DMS153 treated with DMSO at 0.1 percent for 48 hours (cell line): ENCODE data around the gene RAB7A.
"Not testable (repeated sequence)": the region's sequence is repeated elsewhere in the genome, so short reads cannot be mapped to it uniquely, and the experiment has no call there.

Source experiments
- DNase-seq: peaks from one replicate; lab custom pipeline; 2025; ENCODE audit not compliant: unreplicated experiment; lab: John Stamatoyannopoulos, UW

RAB7A gene

GRCh38 chr3:128749561-128749960 is 23.6 kb downstream of the RAB7A start:
- DNase-seq, result not testable (repeated sequence)

- DNase-seq, result no peak
These were observed 27.7 kb downstream of the RAB7A start for GRCh38 chr3:128753715-128754114.

- DNase-seq, result no peak
These were observed 34.1 kb downstream of the RAB7A start for GRCh38 chr3:128760042-128760441.

GRCh38 chr3:128760881-128761280 is 34.9 kb downstream of the RAB7A start:
- no peak for DNase-seq

GRCh38 chr3:128761392-128761791 is 35.4 kb downstream of the RAB7A start:
- no peak for DNase-seq

GRCh38 chr3:128763967-128764366 is 38.0 kb downstream of the RAB7A start:
- DNase-seq, result no peak

GRCh38 chr3:128764863-128765262 is 38.9 kb downstream of the RAB7A start:
- no peak for DNase-seq

- DNase-seq, result no peak
These were observed 41.2 kb downstream of the RAB7A start for GRCh38 chr3:128767094-128767750.

GRCh38 chr3:128768471-128768870 is 42.5 kb downstream of the RAB7A start:
- DNase-seq, result no peak

- DNase-seq, result no peak
These were observed 44.4 kb downstream of the RAB7A start for GRCh38 chr3:128770387-128770786.

- not testable (repeated sequence) for DNase-seq
These were observed 47.2 kb downstream of the RAB7A start for GRCh38 chr3:128773189-128773588.

- not testable (repeated sequence) for DNase-seq
These were observed 47.6 kb downstream of the RAB7A start for GRCh38 chr3:128773592-128773991.

- no peak for DNase-seq
These were observed 49.3 kb downstream of the RAB7A start for GRCh38 chr3:128775241-128775640.

GRCh38 chr3:128775906-128776542 is 50.0 kb downstream of the RAB7A start:
- DNase-seq, result no peak

- DNase-seq, result no peak
These were observed 54.3 kb downstream of the RAB7A start for GRCh38 chr3:128780101-128780837.

- no peak for DNase-seq
These were observed 55.2 kb downstream of the RAB7A start for GRCh38 chr3:128781164-128781563.

GRCh38 chr3:128782282-128783146 is 56.5 kb downstream of the RAB7A start:
- DNase-seq, result no peak

GRCh38 chr3:128783774-128784173 is 57.8 kb downstream of the RAB7A start:
- DNase-seq, result no peak

GRCh38 chr3:128784232-128784631 is 58.2 kb downstream of the RAB7A start:
- DNase-seq, result no peak

GRCh38 chr3:128784843-128785242 is 58.9 kb downstream of the RAB7A start:
- no peak for DNase-seq

GRCh38 chr3:128786434-128787020 is 60.5 kb downstream of the RAB7A start:
- no peak for DNase-seq
